GM18907 (cell line): ENCODE results near the gene PRDM4.
"Not testable (repeated sequence)": the region's sequence is repeated elsewhere in the genome, so short reads cannot be mapped to it uniquely, and the experiment has no call there.

Source experiments
- ATAC-seq: cut with Tn5 transposase; IDR thresholded peaks from one replicate; pipeline ENCODE4 v1.9.1; 2021; ENCODE audit warnings: mild to moderate bottlenecking, moderate library complexity; ENCODE audit not compliant: unreplicated experiment

Gene PRDM4

DNA sequence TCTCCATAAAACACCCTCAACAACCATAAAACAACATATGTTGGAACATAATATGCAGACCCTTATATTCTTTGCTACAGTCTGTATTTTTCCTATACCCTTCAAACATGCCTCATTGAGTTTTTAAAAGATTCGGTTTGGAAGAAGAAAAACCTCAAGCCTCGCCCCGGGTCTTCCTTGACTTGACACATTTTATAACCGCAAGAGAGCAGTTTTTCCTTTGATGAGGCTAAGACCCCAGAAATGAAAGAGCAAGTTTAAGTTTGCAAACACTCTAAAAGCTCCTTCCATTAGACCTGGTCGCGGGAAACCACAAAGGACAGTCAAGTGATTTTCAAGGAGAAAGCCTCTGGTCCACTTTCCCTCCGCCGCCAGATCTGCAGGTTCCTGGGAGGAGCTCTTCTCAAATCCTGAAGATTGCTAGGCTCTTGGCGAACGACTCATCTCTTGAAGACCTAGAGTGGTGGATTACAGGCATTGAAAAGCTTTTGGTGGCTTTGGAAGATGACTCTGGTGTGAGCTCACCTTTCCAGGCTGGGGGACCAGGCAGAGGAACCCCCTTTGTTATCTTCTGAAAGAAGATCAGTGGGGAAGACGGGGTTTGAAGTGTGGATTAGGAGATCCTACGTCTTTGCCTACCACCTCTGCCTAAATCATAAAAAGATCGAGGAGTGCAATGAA lies 13.6 kb upstream of the PRDM4 start, which contains the start of gene ASCL4:
TSS of gene ASCL4 (plus strand) at position 356 of the 681 bp plus-strand sequence. CDS start 515 bp downstream, outside the sequence.
- no peak for ATAC-seq

GRCh38 chr12:107767466-107767865 lies 6.5 kb upstream of the PRDM4 start:
- ATAC-seq = no peak

- no peak for ATAC-seq
Measured at GRCh38 chr12:107765316-107765715, 4.4 kb upstream of the PRDM4 start.

GRCh38 chr12:107764626-107765025 lies 3.7 kb upstream of the PRDM4 start:
- no peak for ATAC-seq

GRCh38 chr12:107762874-107763273 lies 1.9 kb upstream of the PRDM4 start:
- ATAC-seq = no peak

DNA sequence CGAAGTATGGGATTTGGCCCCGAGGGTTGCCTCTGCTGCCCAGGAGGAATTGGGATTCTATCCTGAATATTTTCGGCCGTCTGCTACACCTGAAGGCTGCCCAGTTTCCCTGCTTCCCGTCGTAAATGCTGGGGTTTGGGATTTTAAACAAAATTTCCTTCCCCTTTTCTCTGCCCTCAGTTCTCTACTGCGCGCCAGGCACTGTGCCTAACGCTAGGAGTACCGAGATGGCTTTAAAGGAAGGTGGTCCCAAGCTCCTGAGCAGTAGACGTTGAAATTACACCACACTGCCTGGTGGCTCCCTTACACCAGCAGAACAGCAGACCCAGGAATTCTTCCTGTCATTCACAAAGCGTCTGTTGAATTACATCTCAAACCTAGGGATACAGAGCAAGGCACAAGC lies 566 bp upstream of the PRDM4 start:
- ATAC-seq = peak; percentile 8

GRCh38 chr12:107760207-107760808 lies 629 bp downstream of the PRDM4 start:
- ATAC-seq = peak; percentile 35

GRCh38 chr12:107759410-107759809 lies 1.5 kb downstream of the PRDM4 start:
- no peak for ATAC-seq

- ATAC-seq = no peak
Measured at GRCh38 chr12:107749083-107749482, 11.9 kb downstream of the PRDM4 start.

DNA sequence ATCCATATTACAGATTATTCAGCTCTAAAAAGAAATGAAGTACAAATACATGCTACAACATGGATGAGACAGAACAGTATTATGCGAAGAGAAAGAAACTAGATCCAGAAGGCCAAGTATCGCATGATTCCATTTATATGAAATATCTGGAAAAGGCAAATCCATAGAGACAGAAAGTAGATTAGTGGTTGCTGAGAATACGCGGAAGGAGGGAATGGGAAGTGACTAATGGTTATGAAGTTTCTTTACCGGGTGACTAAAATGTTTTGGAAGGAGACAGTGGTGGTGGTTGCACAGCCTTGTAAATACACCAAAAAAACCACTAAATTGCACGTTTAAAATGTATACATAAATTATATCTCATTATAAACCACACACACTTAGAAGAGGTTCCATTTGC lies 12.5 kb downstream of the PRDM4 start:
- ATAC-seq = no peak

- peak; percentile 93 for ATAC-seq
Measured at GRCh38 chr12:107736914-107737313, 24.0 kb downstream of the PRDM4 start.

GRCh38 chr12:107735763-107736162 lies 25.2 kb downstream of the PRDM4 start:
- no peak for ATAC-seq

DNA sequence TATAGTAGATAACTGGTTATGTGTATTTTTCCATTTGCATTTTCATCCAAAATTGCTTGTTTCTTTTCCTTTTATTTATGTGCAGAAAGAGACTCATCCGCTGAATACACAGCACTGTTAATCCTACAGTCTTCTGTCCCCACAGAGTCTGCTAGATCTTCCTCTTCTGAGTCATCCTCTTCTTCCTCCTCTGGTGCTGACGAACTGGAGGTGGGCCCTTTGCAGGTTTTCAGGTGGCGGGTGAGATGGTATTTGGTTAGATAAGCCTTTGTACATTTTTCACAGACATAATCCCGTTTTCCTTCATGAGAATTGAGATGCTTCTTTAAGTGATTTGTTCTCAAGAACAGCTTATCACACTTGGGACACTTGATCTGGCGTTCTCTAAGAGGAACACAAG lies 26.8 kb downstream of the PRDM4 start:
- no peak for ATAC-seq

DNA sequence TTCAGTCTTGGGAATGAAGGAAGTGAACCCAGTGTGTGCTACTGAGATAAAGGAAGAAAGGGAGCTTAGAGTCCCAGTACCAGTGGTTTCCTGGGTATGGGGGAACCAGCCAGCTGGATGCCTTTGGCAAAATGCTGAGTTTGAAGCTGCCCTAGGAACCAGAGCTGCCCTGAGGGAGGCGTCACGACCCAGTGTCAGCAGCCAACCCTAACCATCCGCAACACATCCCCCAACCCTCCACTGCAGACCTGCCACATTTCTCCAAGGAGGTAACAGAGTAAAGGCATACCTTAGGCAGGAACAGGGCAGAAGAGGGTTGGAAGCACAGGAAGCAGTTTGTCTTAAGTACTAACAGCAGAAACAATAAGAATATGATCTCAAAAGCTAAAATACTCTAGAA lies 28.6 kb downstream of the PRDM4 start:
- no peak for ATAC-seq

GRCh38 chr12:107731366-107731765 lies 29.6 kb downstream of the PRDM4 start:
- peak; percentile 56 for ATAC-seq

GRCh38 chr12:107730618-107731341 lies 30.2 kb downstream of the PRDM4 start:
- ATAC-seq = no peak

- ATAC-seq = not testable (repeated sequence)
Measured at GRCh38 chr12:107727742-107728141, 33.2 kb downstream of the PRDM4 start.

DNA sequence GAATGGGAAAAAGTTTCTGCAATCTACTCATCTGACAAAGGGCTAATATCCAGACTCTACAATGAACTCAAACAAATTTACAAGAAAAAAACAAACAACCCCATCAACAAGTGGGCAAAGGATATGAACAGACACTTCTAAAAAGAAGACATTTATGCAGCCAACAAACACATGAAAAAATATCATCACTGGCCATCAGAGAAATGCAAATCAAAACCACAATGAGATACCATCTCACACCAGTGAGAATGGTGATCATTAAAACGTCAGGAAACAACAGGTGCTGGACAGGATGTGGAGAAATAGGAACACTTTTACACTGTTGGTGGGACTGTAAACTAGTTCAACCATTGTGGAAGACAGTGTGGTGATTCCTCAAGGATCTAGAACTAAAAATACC lies 33.6 kb downstream of the PRDM4 start:
- ATAC-seq = not testable (repeated sequence)

DNA sequence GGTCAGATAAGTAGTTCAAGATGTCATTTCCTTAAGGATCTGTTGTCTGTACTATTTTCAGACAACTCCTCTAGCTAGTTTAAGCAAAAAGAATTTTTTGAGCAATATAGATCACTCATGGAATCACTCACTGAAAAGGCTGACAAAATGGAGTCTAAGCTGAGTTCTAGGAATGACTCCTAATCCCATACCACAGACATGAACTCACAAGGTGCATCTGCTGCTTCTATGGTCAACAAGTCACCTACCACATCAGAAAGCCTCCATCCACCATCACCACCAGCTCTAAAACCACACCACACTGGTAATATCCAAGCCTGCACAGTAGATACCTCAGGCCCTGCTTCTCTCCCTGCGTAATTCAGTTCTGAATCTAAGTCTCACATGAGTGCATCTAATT lies 42.3 kb downstream of the PRDM4 start:
- ATAC-seq = no peak

DNA sequence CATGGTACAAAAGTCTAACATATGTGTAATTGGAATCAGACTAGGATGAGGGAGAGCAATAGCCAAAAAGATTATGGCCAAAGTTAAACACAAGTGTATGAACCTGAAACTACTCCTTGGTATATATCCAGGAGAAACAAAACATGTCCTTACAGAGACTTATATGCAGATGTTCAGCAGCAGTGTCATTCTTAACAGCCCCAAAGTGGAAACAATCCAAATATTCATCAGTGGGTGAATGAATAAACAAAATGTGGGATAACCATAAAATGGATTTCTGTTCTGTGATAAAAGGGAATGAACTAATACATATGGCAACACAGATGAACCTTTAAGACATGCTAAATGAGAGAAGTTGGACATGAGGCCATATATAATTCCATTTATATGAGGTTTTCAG lies 45.2 kb downstream of the PRDM4 start:
- no peak for ATAC-seq

DNA sequence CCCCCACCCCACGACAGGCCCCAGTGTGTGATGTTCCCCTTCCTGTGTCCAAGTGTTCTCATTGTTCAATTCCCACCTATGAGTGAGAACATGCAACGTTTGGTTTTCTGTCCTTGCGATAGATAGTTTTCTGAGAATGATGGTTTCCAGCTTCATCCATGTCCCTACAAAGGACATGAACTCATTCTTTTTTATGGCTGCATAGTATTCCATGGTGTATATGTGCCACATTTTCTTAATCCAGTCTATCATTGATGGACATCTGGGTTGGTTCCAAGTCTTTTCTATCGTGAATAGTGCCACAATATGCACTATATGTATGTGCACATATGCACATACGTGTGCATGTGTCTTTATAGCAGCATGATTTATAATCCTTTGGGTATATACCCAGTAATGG lies 55.4 kb downstream of the PRDM4 start:
- ATAC-seq = not testable (repeated sequence)

DNA sequence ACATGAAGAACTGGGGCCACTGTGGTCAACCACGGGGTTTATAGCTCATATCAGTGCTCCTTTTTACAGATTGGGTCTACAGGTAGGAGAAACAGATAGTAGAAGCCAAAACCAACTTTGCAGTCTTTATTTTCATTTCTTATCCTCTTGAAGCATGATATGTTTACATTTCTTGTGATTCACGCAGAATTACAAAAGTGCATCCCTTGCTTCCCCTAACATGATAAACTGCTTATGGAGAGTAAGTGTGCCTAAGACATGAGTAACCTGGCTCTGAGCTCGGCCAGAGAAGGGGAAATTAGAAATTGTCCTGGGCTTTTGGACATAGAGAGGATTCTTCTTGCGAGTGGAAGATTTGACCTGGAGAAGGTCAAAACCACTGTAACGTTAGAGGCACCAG lies 56.9 kb downstream of the PRDM4 start:
- no peak for ATAC-seq
